Left ventricle myocardium superior (tissue), 1 donor: ENCODE measurements around the gene RNF217. TPM values are rescaled to one million over a fixed set of nuclear protein-coding genes. Genes with fewer than 3 reads are reported as not detected.

Experiments used
- total RNA-seq: library from RNA; stranded (reverse); fragmentation: NEBNext Ultra II Directional; extraction: Animal tissue kit (Norgen Biotek cat#: 25700); gene quantifications from one replicate; pipeline ENCODE4 v1.2.1, GENCODE V29; 2021
- donor health status: DM: no; HTN: yes; CAD: no; lungs with severe emphysema.

The RNF217 gene
- total RNA-seq, 1 donor from 2014 or later, result 8.5 TPM

Other genes starting within 250 kb of the RNF217 start
- gene TPD52L1, start 191.3 kb downstream of the RNF217 start, total RNA-seq, result 57.8 TPM